ENCODE measurements around the gene EXO1.

Gene EXO1

GRCh38 chr1:241899210-241899609 lies 51.2 kb downstream of the EXO1 start:
- no peak for DNase-seq

DNA sequence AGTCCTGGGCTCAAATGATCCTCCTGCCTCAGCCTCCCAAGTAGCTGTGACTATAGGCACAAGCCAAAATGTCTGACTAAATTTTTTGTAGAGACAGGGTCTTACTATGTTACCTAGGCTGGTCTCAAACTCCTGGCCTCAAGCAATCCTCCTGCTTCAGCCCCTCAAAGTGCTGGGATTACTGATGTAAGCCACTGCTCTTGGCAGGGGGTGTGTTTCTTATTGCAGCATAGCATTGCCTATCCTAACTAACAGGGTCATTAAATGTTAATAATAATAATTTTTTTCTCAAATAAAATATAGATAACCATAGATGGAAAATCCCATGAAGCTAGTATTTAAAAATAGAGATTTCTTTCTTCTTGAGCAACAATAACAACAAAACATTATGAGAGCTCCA lies 52.4 kb downstream of the EXO1 start:
- DNase-seq = no peak

DNA sequence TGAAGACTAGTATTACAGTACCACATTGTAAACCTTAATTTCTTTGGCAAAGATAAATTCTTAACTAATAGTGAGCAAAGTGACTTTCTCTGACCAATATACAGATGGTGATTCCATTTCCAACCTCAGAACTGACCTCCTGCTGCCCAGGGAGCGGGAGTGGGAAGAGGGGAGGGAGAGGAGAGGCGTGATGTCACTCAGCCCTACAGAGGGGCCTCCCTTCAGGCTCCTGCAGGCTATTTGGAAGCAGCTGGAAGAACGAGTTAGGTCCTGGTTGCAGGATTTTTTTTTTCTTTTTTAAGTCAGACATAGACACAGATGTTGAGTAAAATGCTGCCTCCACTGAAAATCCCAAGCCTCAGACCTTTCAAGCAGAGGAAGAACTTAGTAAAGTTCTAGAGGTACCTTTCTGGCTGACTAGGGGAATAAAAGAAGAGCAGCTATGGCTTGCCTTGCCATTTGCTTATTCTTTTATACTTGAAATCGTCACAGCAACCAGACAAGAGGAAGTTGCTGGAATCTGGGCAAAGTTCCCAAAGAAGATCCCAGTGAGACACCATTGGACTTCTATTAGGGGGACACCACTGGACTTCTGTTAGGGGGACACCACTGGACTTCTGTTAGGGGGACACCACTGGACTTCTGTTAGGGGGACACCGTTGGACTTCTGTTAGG lies 54.5 kb downstream of the EXO1 start:
- no peak for DNase-seq

DNA sequence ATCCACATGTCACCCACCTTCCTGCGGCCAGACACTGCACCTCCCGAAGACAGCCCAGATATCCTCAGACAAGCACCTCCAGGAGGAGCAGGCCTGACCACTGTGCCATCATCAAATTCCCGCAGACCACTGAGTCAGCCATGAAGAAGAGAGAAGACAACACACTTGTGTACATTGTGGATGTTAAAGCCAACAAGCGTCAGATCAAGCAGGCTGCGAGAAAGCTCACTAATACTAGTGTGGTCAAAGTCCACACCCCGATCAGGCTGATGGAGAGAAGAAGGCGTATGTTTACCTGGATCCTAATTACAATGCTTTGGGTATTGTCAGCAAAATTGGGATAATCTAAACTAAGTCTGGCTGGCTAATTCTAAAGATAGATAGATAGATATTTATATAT lies 68.2 kb downstream of the EXO1 start:
- no peak for DNase-seq

DNA sequence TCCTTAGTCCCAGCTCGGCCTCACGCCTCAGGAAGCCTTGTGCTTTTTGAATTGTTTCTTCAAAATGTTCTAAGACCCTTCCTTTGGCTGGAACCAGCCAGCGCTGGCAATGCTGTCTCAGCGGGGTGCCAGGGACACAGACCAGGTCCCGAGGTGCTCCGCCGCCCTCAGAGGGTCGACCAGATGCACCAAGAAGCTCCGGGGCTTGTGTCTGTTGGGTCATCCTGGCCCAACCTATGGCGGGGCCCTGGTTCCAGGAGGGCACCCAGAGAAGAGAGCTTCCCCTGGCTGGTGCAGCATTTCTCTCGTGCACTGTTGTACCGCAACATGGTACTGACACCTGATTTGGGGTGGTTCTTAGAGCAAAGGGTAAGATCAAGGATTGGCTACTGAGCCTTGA lies 69.5 kb downstream of the EXO1 start:
- DNase-seq = no peak

DNA sequence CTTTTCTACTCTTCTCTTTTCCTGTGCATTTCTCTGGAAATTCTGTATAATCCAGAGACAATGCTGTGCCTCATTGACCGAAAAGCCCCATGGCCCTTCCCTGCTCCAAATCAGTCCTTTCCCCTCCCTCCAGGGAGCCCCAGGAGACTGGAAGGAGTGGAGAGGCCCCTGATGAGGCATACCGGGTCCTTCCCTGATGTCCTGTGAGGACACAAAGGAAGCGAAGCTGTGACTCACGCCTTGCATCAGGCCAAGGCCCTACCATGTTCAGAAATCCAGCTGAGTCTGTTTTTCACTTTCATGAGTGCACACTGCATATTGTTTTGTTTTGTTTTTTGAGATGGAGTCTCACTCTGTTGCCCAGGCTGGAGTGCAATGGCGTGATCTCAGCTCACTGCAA lies 70.9 kb downstream of the EXO1 start:
- DNase-seq = no peak

GRCh38 chr1:241924080-241924808 lies 76.2 kb downstream of the EXO1 start:
- no peak for DNase-seq

DNA sequence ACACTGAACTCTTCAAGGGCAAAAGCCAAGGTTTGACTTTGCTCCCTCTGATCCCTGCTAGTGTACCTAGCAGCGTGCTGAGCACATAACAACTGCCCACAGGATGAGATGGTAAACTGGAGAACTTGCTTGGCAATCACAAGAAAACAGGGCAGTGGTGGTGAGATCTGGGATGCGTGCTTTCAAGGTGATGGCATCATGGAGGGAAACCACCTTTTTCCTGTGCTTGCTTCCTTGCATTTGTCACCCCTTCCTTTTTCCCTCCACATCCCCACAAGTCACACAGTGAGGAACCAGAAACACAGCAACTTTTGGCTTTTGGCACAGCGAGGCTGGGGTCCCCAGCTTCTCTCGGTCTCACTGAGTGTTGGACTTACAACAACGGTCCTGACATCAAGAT lies 78.1 kb downstream of the EXO1 start:
- DNase-seq = no peak

GRCh38 chr1:241927321-241927720 lies 79.3 kb downstream of the EXO1 start:
- no peak for DNase-seq

DNA sequence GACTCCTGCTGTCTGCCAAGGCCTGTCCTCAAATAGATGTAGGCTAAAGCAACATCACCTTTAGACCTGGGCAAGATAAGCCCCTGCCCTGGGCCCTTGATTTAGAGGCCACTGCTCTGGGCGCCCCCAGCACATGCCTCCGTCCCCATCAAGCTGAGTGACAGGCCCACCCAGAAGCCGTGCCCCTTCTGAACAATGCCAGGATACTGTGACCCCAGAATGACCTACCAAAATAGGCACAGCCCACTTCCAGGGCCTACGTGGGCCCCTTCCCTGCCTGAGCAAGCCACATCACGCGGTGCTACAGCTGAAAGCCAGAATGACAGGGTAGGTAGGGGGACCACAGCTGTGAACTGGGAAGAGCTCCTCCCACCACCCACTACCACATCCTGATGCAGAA lies 84.8 kb downstream of the EXO1 start:
- DNase-seq = no peak

GRCh38 chr1:241934201-241934848 lies 86.3 kb downstream of the EXO1 start:
- DNase-seq = no peak

GRCh38 chr1:241934866-241935265 lies 86.9 kb downstream of the EXO1 start:
- no peak for DNase-seq
